HEK293 (cell line): Measurements from ENCODE around the gene GPSM1.

Experiments
- CTCF ChIA-PET: fragments of 350-600 bp; formaldehyde crosslinking; extraction: SDS; loops from one replicate; lab custom pipeline; 2021; ENCODE audit warnings: antibody characterized with exemption; lab: Yijun Ruan, JAX
- POLR2A ChIA-PET: fragments of 300-600 bp; formaldehyde crosslinking; extraction: SDS; loops from one replicate; lab custom pipeline; 2020; ENCODE audit warnings: antibody characterized with exemption, inconsistent platforms; lab: Yijun Ruan, JAX
- H3K27ac ChIP-seq: fragments of 200-500 bp; sonication (Bioruptor generic); 2 replicates; pipeline ENCODE4 v1.5.1; 2014; ENCODE audit warnings: low read depth, low read length, control low read depth, inconsistent platforms; ENCODE audit errors: extremely low read depth
- H3K36me3 ChIP-seq, 2 experiments: fragments of 200-500 bp in 1 of 2; sonication (Bioruptor generic) in 1 of 2; 1 replicate in 1 of 2; 2 replicates in 1 of 2; pipeline ENCODE4 v1.5.1; 2014 to 2017; ENCODE audit warnings: inconsistent platforms in 2 of 2, low read length in 2 of 2; ENCODE audit not compliant: control insufficient read depth in 2 of 2, insufficient read depth in 1 of 2
- H3K4me1 ChIP-seq: fragments of 200-500 bp; sonication (Bioruptor generic); 2 replicates; pipeline ENCODE4 v1.5.1; 2014; ENCODE audit warnings: mild to moderate bottlenecking, low read length, inconsistent platforms; ENCODE audit not compliant: control insufficient read depth, insufficient read depth
- H3K4me3 ChIP-seq: 2 replicates; pipeline ENCODE4 v1.5.1; 2011; ENCODE audit warnings: low read depth, mild to moderate bottlenecking, control low read depth, low read length, moderate library complexity
- H3K9me3 ChIP-seq: fragments of 200-500 bp; sonication (Bioruptor generic); 2 replicates; pipeline ENCODE4 v1.5.1; 2014; ENCODE audit warnings: low read depth, low read length, inconsistent platforms; ENCODE audit not compliant: control insufficient read depth, insufficient read depth
- AEBP2 ChIP-seq: fragments of 450-650 bp; formaldehyde crosslinking; IDR thresholded peaks from 2 replicates; pipeline ENCODE4 v1.5.1; 2016; ENCODE audit warnings: missing biosample characterization, missing genetic modification characterization, borderline replicate concordance
- GFI1B ChIP-seq: fragments of 450-650 bp; formaldehyde crosslinking; IDR thresholded peaks from 2 replicates; pipeline ENCODE4 v1.5.1; 2016; ENCODE audit warnings: missing biosample characterization, missing genetic modification characterization
- GLIS1 ChIP-seq: fragments of 450-650 bp; formaldehyde crosslinking; IDR thresholded peaks from 2 replicates; pipeline ENCODE4 v1.5.1; 2016; ENCODE audit warnings: missing biosample characterization, missing genetic modification characterization
- GLIS2 ChIP-seq: fragments of 450-650 bp; formaldehyde crosslinking; IDR thresholded peaks from 2 replicates; pipeline ENCODE4 v1.5.1; 2016; ENCODE audit warnings: missing biosample characterization, missing genetic modification characterization
- HOXA7 ChIP-seq: sonication (generic); formaldehyde crosslinking; IDR thresholded peaks from 2 replicates; pipeline ENCODE4 v1.8.1; 2022; ENCODE audit warnings: missing genetic modification reagents, borderline replicate concordance
- KLF10 ChIP-seq: fragments of 450-650 bp; IDR thresholded peaks from 2 replicates; pipeline ENCODE4 v1.5.1; 2018; ENCODE audit warnings: missing biosample characterization, mild to moderate bottlenecking, missing genetic modification characterization
- PBX3 ChIP-seq: sonication (generic); formaldehyde crosslinking; IDR thresholded peaks from 2 replicates; pipeline ENCODE4 v1.8.1; 2022; ENCODE audit warnings: mild to moderate bottlenecking, moderate library complexity, missing genetic modification reagents
- PRDM10 ChIP-seq: fragments of 450-650 bp; formaldehyde crosslinking; IDR thresholded peaks from 2 replicates; pipeline ENCODE4 v1.5.1; 2016; ENCODE audit warnings: missing biosample characterization, missing genetic modification characterization
- PRDM4 ChIP-seq: fragments of 450-650 bp; formaldehyde crosslinking; IDR thresholded peaks from 2 replicates; pipeline ENCODE4 v1.5.1; 2017; ENCODE audit warnings: missing biosample characterization, missing genetic modification characterization
- ZFHX2 ChIP-seq: fragments of 450-650 bp; formaldehyde crosslinking; conservative IDR thresholded peaks from 2 replicates; pipeline ENCODE4 v1.5.1; 2016; ENCODE audit warnings: missing biosample characterization, missing genetic modification characterization
- ZFP69B ChIP-seq: fragments of 450-650 bp; formaldehyde crosslinking; IDR thresholded peaks from 2 replicates; pipeline ENCODE4 v1.5.1; 2016; ENCODE audit warnings: missing biosample characterization, missing genetic modification characterization
- ZIC2 ChIP-seq: fragments of 450-650 bp; formaldehyde crosslinking; IDR thresholded peaks from 2 replicates; pipeline ENCODE4 v1.5.1; 2016; ENCODE audit warnings: missing biosample characterization, missing genetic modification characterization
- ZNF19 ChIP-seq: fragments of 450-650 bp; formaldehyde crosslinking; IDR thresholded peaks from 2 replicates; pipeline ENCODE4; 2016; ENCODE audit warnings: missing biosample characterization, missing genetic modification characterization, low read depth
- ZNF37A ChIP-seq: fragments of 450-650 bp; IDR thresholded peaks from 2 replicates; pipeline ENCODE4 v1.5.1; 2018; ENCODE audit warnings: missing biosample characterization, missing genetic modification characterization
- ZNF544 ChIP-seq: fragments of 450-650 bp; formaldehyde crosslinking; IDR thresholded peaks from 2 replicates; pipeline ENCODE4 v1.5.0; 2017; ENCODE audit warnings: missing biosample characterization, missing genetic modification characterization
- ZSCAN30 ChIP-seq: fragments of 450-650 bp; IDR thresholded peaks from 2 replicates; pipeline ENCODE4 v1.5.1; 2018; ENCODE audit warnings: missing biosample characterization, mild to moderate bottlenecking, missing genetic modification characterization, moderate library complexity
- ZSCAN5A ChIP-seq: fragments of 450-650 bp; formaldehyde crosslinking; IDR thresholded peaks from 2 replicates; pipeline ENCODE4 v1.5.1; 2016; ENCODE audit warnings: missing biosample characterization, missing genetic modification characterization
- TF ChIP-seq, protein P1 (sequence below): fragments of 450-650 bp; IDR thresholded peaks from 2 replicates; pipeline ENCODE4 v1.5.1; 2018; ENCODE audit warnings: missing biosample characterization, mild to moderate bottlenecking, missing genetic modification characterization
- TF ChIP-seq, protein P2 (sequence below): fragments of 450-650 bp; formaldehyde crosslinking; IDR thresholded peaks from 2 replicates; pipeline ENCODE4 v1.5.1; 2016; ENCODE audit warnings: missing biosample characterization, missing genetic modification characterization

The GPSM1 gene

GRCh38 chr9:136303066-136303824 lies 24.1 kb upstream of the GPSM1 start:
- no peaks in the 10 kb centered on the region for H3K36me3 ChIP-seq
- H3K4me1 ChIP-seq: no peaks in the 10 kb centered on the region
- TF ChIP-seq GLIS1 (tag by site-specific recombination) (peak; percentile 43), ZFP69B (tag by site-specific recombination) (no peak), GLIS2 (peak; percentile 33; the same call in 1 of the 2 replicates), ZFHX2 (tag by site-specific recombination) (peak; percentile 36; the same call in 1 of the 2 replicates), ZNF37A (tag by site-specific recombination) (no peak)
- TF ChIP-seq, all 188 proteins: peak for 3
- CTCF ChIA-PET: interaction anchor here (0.5 to 2.2 kb wide), 2 partner anchors 20 to 1289 kb away, joined by 3 to 14 read pairs; no protein-coding TSS in a partner anchor
- Histone ChIP-seq H3K27ac (no peak overlapping the region), H3K9me3 (no peaks in the 10 kb centered on the region), H3K4me3 (no peak overlapping the region)
- POLR2A ChIA-PET: no interaction called here

GRCh38 chr9:136303825-136304416 lies 23.4 kb upstream of the GPSM1 start, which contains the start of gene CCDC187:
TSS of gene CCDC187 (minus strand) at chr9:136304094. CDS start at chr9:136303830, 264 bp downstream.
- ChIA-PET CTCF (interaction anchor here (0.5 kb wide), 1 partner anchor 1288 kb away, joined by 3 read pairs; no protein-coding TSS in a partner anchor), POLR2A (no interaction called here)
- Histone ChIP-seq H3K36me3 (no peaks in the 10 kb centered on the region), H3K4me3 (no peak within 1 kb of the TSS), H3K4me1 (no peaks in the 10 kb centered on the region), H3K27ac (no peak within 1 kb of the TSS), H3K9me3 (no peaks in the 10 kb centered on the region)
- TF ChIP-seq, protein P1, sequence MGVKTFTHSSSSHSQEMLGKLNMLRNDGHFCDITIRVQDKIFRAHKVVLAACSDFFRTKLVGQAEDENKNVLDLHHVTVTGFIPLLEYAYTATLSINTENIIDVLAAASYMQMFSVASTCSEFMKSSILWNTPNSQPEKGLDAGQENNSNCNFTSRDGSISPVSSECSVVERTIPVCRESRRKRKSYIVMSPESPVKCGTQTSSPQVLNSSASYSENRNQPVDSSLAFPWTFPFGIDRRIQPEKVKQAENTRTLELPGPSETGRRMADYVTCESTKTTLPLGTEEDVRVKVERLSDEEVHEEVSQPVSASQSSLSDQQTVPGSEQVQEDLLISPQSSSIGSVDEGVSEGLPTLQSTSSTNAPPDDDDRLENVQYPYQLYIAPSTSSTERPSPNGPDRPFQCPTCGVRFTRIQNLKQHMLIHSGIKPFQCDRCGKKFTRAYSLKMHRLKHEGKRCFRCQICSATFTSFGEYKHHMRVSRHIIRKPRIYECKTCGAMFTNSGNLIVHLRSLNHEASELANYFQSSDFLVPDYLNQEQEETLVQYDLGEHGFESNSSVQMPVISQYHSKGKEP (tag by site-specific recombination): no peak
- no peak for TF ChIP-seq GFI1B (tag by site-specific recombination)
- TF ChIP-seq, protein P2, sequence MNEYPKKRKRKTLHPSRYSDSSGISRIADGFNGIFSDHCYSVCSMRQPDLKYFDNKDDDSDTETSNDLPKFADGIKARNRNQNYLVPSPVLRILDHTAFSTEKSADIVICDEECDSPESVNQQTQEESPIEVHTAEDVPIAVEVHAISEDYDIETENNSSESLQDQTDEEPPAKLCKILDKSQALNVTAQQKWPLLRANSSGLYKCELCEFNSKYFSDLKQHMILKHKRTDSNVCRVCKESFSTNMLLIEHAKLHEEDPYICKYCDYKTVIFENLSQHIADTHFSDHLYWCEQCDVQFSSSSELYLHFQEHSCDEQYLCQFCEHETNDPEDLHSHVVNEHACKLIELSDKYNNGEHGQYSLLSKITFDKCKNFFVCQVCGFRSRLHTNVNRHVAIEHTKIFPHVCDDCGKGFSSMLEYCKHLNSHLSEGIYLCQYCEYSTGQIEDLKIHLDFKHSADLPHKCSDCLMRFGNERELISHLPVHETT (tag by site-specific recombination): no peak
- no peak for TF ChIP-seq ZNF19 (tag by site-specific recombination)
- no peak for TF ChIP-seq ZSCAN5A (tag by site-specific recombination)
- TF ChIP-seq AEBP2 (tag by site-specific recombination): no peak
- no peak for TF ChIP-seq PBX3
- no peak for TF ChIP-seq KLF10 (tag by site-specific recombination)
- TF ChIP-seq ZIC2 (tag by site-specific recombination): peak; percentile 21; the same call in 1 of the 2 replicates
- TF ChIP-seq PRDM4 (tag by site-specific recombination): no peak
- TF ChIP-seq HOXA7: no peak
- TF ChIP-seq PRDM10 (tag by site-specific recombination): no peak
- no peak for TF ChIP-seq ZSCAN30
- TF ChIP-seq ZNF544 (tag by site-specific recombination): no peak
